Activated T-cell treated with anti-CD3 and anti-CD28 coated beads for 4 hours (primary cell): ENCODE results near the gene ARHGEF10L.
"Not testable (repeated sequence)": the region's sequence is repeated elsewhere in the genome, so short reads cannot be mapped to it uniquely, and the experiment has no call there.

Experiments used
- DNase-seq: peaks from one replicate; pipeline ENCODE4 v3.0.0-alpha.2; 2020

The ARHGEF10L gene

GRCh38 chr1:17539477-17540254 is at the start of gene ARHGEF10L:
Gene ARHGEF10L, plus strand, starts transcription at chr1:17539698. Its CDS starts 40,898 bp downstream, at chr1:17580596.
- no peak for DNase-seq

DNA sequence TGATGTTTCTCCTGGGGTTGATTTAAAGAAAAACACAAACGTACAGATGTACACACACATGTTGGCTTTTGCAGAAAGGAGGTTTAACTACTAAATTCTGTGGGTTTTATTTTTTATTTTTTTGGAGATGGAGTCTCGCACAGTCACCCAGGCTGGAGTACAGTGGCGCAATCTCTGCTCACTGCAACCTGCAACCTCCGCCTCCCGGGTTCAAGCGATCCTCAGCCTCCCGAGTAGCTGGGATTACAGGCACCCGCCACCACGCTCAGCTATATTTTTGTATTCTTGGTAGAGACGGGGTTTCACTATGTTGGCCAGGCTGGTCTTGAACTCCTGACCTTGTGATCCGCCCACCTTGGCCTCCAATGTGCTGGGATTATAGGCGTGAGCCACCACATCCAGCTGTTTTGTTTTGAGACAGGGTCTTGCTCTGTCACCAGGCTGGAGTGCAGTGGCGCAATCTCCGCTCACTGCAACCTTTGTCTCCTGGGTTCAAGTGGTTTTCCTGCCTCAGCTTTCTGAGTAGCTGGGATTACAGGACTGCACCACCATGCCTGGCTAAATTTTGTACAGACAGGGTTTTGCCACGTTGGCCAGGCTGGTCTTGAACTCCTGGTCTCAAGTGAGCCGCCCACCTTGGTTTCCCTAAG is 49.6 kb upstream of the ARHGEF10L start:
- not testable (repeated sequence) for DNase-seq

DNA sequence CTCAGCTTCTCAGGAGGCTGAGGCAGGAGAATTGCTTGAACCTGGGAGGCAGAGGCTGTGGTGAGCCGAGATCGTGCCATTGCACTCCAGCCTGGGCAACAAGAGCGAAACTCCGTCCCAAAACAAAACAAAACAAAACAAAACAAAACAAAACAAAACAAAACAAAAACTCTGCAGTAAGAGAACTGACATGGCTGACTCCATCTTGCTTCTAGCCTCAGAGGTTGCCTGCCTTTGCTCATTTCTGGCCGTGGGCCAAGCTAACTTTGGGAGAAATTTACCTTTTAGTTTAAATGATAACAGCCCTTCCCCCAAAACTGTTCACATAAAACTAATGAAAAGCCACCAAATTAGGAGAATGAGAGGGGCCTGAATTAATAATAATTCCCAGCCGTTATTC is 48.8 kb upstream of the ARHGEF10L start:
- not testable (repeated sequence) for DNase-seq

DNA sequence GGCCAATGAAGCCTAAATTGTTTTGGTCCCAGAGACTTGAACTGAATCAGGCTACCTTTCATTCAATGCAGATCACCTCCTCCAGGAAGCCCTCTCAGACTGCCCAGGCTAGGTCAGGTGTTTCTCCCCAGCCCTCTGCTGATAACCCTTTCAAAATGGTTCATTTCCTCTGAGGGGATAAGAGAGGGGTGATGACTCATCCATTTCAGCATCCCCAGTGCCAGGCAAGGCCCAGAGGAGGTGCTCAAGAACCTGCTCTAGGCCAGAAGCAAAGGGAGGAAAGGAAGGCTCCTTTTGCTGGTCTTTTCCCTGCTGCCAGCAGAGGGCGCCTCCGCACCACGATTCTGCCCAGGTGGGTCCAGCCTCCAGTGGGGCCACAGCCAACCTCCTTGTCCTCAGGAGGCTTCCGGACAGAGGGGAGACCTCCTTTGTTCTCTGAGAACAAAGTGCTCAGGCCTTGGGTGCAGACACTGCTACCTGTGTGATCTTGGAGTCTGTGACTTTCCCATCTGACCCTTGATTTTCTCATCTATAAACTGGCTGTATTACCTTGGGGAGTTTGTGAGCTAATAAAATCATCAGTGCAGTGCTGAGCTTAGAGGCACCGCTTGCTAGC is 45.3 kb upstream of the ARHGEF10L start:
- peak; percentile 49 for DNase-seq

DNA sequence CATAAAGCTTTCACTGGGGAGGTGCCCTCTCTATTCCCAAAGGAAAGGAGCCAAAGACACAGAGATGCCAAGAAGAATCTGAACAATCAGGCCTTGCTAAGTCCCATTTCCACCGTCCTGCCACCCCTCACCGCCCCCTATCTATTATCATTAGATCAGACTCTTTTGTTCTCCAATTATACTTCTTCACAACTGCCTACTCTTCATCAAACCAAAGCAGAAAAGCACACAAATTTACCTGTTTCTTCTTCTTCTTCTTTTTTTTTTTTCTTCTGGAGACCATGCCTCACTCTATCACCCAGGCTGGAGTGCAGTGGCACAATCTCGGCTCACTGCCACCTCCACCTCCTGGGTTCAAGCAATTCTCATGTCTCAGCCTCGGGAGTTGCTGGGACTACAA is 43.1 kb upstream of the ARHGEF10L start:
- no peak for DNase-seq

- no peak for DNase-seq
Measured at GRCh38 chr1:17498214-17498613, 41.3 kb upstream of the ARHGEF10L start.

- DNase-seq = no peak
Measured at GRCh38 chr1:17502326-17502778, 37.1 kb upstream of the ARHGEF10L start.

- no peak for DNase-seq
Measured at GRCh38 chr1:17503146-17503545, 36.4 kb upstream of the ARHGEF10L start.

DNA sequence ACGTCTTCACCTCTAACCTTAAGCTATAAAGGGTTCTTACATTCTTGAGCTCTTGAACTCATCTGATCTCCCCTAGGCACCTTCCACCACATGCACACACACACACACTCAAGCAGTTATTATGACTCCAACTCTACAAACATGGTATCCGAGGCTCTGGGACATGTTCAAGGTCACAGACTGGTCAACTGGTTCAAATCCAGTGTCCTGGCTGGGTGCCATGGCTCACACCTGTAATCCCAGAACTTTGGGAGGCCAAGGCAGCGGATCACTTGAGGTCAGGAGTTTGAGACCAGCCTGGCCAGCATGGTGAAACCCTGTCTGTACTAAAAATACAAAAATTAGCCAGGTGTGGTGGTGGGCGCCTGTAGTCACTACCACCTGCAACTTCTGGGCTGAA is 32.3 kb upstream of the ARHGEF10L start:
- not testable (repeated sequence) for DNase-seq

DNA sequence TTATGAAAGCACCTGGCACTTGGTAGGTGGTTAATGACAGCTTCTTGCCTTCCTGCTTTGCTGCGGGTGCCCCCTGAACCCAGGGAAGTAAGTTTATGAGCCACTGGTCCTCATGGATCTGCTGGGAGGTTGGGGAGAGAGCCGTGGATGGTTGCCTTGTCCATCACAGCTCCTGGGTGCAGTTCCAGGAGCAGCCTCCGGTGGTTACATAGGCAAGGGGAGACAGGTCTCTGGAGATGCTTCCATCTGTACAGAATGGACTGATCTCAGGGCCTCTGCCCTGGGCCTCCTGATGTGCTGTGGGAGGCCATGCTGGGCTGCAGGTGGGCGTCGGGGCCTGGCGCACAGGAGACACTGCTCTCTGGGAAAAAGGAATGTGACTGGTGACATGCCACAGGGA is 31.6 kb upstream of the ARHGEF10L start:
- no peak for DNase-seq

- DNase-seq = no peak
Measured at GRCh38 chr1:17509363-17509762, 30.1 kb upstream of the ARHGEF10L start.

GRCh38 chr1:17510138-17510537 is 29.4 kb upstream of the ARHGEF10L start:
- DNase-seq = no peak

GRCh38 chr1:17511188-17511587 is 28.3 kb upstream of the ARHGEF10L start:
- DNase-seq = no peak

GRCh38 chr1:17513131-17513530 is 26.4 kb upstream of the ARHGEF10L start:
- DNase-seq = no peak

- no peak for DNase-seq
Measured at GRCh38 chr1:17514776-17515175, 24.7 kb upstream of the ARHGEF10L start.

- DNase-seq = no peak
Measured at GRCh38 chr1:17515902-17516301, 23.6 kb upstream of the ARHGEF10L start.

DNA sequence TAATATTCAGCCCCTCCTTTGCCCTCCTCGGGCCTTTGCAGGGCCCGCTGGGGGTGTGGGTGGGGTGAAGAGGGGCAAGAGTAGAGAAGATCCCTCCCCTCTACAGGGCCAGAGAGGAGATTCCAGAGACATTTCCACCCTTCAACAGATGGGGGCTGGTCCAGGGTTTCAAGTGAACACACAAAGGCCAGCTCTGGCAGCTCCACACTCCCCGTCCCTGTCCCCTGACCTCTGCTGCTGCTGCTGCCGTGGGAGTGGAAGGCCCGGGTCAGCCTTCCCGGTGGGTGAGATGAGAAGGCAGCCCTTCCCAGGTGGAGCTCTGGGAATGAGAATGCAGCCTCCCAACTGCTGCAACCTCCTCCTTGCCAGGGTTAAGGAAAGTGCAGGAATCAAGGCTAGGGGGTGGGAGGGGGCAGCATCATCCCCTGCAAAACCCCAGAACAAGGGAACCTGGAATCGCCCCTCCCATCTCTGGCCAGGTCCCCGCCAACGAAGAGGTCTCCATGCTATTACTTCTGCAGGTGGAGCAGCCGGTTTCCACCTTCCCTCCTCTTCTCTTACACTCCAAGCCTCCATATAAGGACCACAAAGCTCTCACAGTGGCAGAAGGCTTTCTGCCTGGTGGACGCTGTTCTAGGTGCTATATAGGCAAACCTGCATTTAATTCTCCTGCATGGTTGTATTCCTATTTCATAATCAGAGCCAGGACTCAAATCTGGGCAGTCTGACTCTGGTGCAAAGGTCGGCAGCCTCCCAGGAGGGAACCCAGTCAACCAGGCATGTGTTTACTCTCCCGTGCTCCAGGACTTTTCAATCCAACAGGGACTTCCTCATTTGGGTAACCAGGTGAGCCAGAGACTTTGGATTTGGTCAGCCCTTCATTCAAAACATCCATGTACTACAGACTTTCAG is 22.9 kb upstream of the ARHGEF10L start:
- no peak for DNase-seq

DNA sequence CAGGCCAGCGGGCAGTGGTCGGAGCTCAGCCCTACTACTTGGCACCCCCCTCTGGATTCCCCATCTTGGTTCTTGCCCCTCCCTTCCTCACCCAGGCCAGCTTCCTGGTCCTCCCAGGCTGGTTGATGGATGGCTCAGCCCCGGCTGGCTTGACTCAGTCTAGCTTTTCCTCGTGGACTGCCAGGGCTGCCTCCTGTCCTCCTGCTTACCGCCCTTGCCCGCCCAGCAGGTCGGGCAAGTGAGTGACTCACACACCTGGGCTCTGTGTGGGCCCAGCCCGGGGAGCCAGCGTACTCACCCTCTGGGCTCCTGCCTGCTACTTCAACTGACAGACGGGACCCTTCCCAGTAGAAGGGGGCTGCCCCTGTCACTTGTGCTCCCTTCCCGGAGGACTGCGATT is 19.5 kb upstream of the ARHGEF10L start:
- DNase-seq = no peak

DNA sequence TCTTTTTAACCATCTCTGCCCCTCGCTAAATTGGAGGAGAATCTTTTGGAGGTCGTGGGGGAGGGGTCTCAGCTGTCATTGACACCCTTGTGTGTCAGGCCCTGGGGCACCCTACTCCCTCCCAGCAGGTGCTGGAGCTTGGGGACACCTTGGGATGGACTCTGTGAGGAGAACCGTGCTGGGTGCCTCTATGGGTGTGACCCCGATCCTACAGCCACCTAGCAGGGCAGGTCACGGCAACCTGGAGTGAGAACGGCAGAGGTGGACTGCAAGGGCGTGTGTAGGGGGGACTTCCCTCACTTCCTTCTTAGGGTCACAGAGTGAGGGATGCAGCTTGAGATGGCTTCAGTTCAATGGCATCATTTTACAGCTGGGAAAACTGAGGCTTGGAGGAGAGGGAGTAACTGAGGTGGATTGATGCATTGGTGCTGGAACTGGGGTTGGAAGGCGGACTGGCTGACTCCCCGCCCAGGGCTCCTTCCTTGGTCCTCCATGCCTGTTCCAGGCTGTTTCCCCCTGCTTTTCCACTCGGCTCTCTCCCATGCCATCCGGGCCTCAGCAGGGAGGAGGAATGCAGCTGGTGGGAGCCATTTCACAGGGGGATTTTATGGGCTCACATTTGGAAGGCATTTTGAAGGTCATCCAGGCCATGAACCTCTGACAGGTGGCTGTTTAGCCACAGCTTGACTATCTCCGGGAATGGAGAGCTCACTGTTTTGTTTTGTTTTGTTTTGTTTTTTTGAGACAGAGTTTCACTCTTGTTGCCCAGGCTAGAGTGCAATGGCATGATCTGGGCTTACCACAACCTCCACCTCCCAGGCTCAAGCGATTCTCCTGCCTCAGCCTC is 18.8 kb upstream of the ARHGEF10L start:
- DNase-seq = no peak

DNA sequence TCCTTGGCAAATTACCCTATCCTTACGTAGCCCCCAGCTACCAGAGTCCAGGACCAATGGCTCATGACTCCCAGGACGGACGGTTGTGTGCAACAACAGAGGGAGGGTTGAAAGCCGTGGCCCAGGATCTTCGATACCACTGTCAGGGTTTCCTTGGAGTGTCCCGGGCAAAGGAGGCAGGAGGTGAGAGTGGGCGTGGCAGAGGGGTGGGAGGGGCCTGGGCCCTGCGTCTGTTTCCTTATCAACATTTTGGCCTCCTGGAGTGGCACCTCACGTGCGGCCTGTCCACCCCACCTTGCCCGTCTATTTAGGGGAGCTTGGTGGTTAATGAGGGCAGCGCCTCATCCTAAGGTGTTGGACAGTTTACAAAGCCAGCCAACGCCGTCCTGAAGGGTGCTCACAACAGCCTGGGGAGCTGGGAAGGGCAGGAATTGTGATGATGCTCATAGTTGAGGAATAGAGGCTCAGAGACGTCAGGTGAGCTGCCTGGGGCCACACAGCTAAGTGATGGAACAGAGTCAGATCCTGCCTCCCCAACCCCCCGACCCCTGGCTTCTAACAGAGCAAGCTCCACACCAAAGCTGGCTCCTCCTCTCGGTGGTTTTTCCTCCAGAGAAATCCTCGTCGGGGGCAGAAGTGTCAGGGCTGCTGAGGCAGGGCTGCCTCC is 17.4 kb upstream of the ARHGEF10L start:
- no peak for DNase-seq

DNA sequence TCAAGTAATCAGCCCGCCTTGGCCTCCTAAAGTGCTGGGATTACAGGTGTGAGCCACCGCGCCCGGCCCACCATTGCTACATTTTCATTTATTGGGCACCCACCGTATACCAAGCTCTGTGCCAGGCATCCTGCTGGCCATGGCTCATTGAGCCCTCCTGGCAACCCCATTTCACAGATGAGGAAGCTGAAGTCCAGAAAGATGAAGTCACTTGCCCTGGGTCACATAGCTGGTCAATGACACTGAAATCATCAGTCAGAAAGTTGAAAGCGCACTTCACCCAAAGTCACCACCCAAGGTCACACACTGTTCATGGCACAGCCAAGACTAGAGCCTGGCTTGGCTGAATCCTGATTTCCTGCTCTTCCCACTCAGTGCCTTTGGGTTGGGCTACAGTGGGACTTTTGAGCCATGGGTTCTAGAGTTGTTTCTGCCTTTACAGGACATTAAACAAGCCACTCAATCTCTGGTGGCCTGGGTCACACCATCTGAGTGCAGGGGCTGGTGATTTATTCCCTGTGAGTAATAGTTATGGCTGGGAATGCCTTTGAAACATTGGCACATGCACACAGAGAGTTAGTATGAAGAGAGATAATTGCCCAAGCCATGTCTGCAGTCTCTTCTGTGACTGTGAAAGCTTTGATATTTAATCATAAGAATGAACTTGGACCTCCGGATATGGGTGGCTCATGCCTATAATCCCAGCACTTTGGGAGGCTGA is 16.0 kb upstream of the ARHGEF10L start:
- no peak for DNase-seq
